ENCODE results near the gene PRXL2C.

- TF ChIP-seq GABPB1 (CRISPR knock-in tag; IDR thresholded peaks at IDR 0.05), result no peak
- no peak for TF ChIP-seq TP53 (CRISPR knock-in tag; conservative IDR thresholded peaks at IDR 0.05)
- TF ChIP-seq EZH2 (conservative IDR thresholded peaks at IDR 0.05; ENCODE audit: low read depth, low read length), result no peak
- TF ChIP-seq KDM1A (CRISPR knock-in tag; IDR thresholded peaks at IDR 0.05), result no peak
- no peak for TF ChIP-seq KLF12 (CRISPR knock-in tag; IDR thresholded peaks at IDR 0.05; ENCODE audit: borderline replicate concordance)
- no peak for TF ChIP-seq ATF7-NPFF (CRISPR knock-in tag; IDR thresholded peaks at IDR 0.05; ENCODE audit: low read depth)
- TF ChIP-seq ZFP91 (CRISPR knock-in tag; IDR thresholded peaks at IDR 0.05; ENCODE audit: borderline replicate concordance), result no peak
- TF ChIP-seq E2F5 (CRISPR knock-in tag; conservative IDR thresholded peaks at IDR 0.05), result no peak
Observed at GRCh38 chr9:96661711-96662110, 6.6 kb upstream of the PRXL2C start.
